ENCODE results near the gene KCNIP1.

The KCNIP1 gene

GRCh38 chr5:170478306-170478705 lies 25.5 kb upstream of the KCNIP1 start:
- Histone ChIP-seq H2BK120ac (ENCODE audit: low read depth, low read length) (no peak overlapping the region), H2BK15ac (replicated peaks; ENCODE audit: low read depth) (no peak overlapping the region), H3K79me2 (ENCODE audit: control insufficient read depth, insufficient read depth, low read length) (no peaks in the 10 kb centered on the region), H2AK5ac (ENCODE audit: low read length) (no peak overlapping the region), H3K36me3 (ENCODE audit: control insufficient read depth, insufficient read depth, low read length) (no peaks in the 10 kb centered on the region), H3K4me3 (ENCODE audit: low read length) (no peak overlapping the region), H4K5ac (ENCODE audit: low read length) (no peak overlapping the region), H3K23ac (ENCODE audit: low read length) (no peak overlapping the region), H3K27ac (ENCODE audit: low read depth, low read length) (no peak overlapping the region), H3K18ac (ENCODE audit: low read length) (no peak overlapping the region), H3K4ac (ENCODE audit: low read depth, low read length) (no peak overlapping the region), H4K8ac (ENCODE audit: low read depth, low read length) (no peak overlapping the region), H3K79me1 (ENCODE audit: low read length) (no peaks in the 10 kb centered on the region), H3K4me2 (ENCODE audit: low read length) (no peak overlapping the region), H2BK5ac (ENCODE audit: low read length) (no peak overlapping the region), H3K4me1 (ENCODE audit: control insufficient read depth, low read depth, low read length) (no peaks in the 10 kb centered on the region), H3K27me3 (ENCODE audit: insufficient read depth, low read length, poor library complexity) (no peaks in the 10 kb centered on the region), H3K56ac (ENCODE audit: low read length) (no peak overlapping the region), H3K9ac (ENCODE audit: low read length) (no peak overlapping the region)
- no peak for DNase-seq
- no CpG with 5 or more reads among the region's 6 CpGs for WGBS (ENCODE audit: extremely low coverage, insufficient coverage, low lambda C conversion rate)

DNA sequence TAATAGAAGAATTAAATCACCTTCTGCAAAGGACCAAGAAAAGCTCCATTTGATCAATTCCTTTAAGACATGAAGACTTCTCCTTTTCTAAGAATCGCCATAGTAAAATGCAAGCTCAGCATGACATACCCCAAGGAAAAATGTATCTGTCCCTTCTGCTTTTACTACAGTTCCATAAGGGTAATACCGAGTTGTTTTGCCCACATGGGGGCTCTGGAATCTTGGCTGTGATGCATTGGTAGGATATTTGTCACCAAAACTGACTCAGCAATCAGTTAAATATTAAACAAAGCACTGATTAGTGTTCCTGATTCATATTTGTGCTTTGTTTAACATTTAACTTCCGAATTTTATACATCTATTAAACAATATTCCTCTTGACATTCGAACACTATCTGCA lies 24.3 kb upstream of the KCNIP1 start:
- no peak overlapping the region for H2BK120ac ChIP-seq (ENCODE audit: low read depth, low read length)
- no peak overlapping the region for H3K56ac ChIP-seq (ENCODE audit: low read length)
- H3K18ac ChIP-seq (ENCODE audit: low read length): no peak overlapping the region
- no peaks in the 10 kb centered on the region for H3K4me1 ChIP-seq (ENCODE audit: control insufficient read depth, low read depth, low read length)
- no peak overlapping the region for H3K4me3 ChIP-seq (ENCODE audit: low read length)
- 100% methylated on average over 2 of the region's 4 CpGs for WGBS (ENCODE audit: extremely low coverage, insufficient coverage, low lambda C conversion rate)
- no peak overlapping the region for H3K9ac ChIP-seq (ENCODE audit: low read length)
- no peak overlapping the region for H3K4me2 ChIP-seq (ENCODE audit: low read length)
- no peak overlapping the region for H3K27ac ChIP-seq (ENCODE audit: low read depth, low read length)
- no peak overlapping the region for H2AK5ac ChIP-seq (ENCODE audit: low read length)
- no peak overlapping the region for H2BK15ac ChIP-seq (replicated peaks; ENCODE audit: low read depth)
- no peak overlapping the region for H4K8ac ChIP-seq (ENCODE audit: low read depth, low read length)
- no peaks in the 10 kb centered on the region for H3K79me2 ChIP-seq (ENCODE audit: control insufficient read depth, insufficient read depth, low read length)
- H2BK5ac ChIP-seq (ENCODE audit: low read length): no peak overlapping the region
- no peaks in the 10 kb centered on the region for H3K36me3 ChIP-seq (ENCODE audit: control insufficient read depth, insufficient read depth, low read length)
- no peak overlapping the region for H3K4ac ChIP-seq (ENCODE audit: low read depth, low read length)
- no peaks in the 10 kb centered on the region for H3K27me3 ChIP-seq (ENCODE audit: insufficient read depth, low read length, poor library complexity)
- H3K23ac ChIP-seq (ENCODE audit: low read length): no peak overlapping the region
- DNase-seq: peak; percentile 81
- no peak overlapping the region for H4K5ac ChIP-seq (ENCODE audit: low read length)
- no peaks in the 10 kb centered on the region for H3K79me1 ChIP-seq (ENCODE audit: low read length)

- DNase-seq: no peak
- H3K18ac ChIP-seq (ENCODE audit: low read length): no peak overlapping the region
- no peak overlapping the region for H3K23ac ChIP-seq (ENCODE audit: low read length)
- H3K56ac ChIP-seq (ENCODE audit: low read length): no peak overlapping the region
- H2BK5ac ChIP-seq (ENCODE audit: low read length): no peak overlapping the region
- no peaks in the 10 kb centered on the region for H3K27me3 ChIP-seq (ENCODE audit: insufficient read depth, low read length, poor library complexity)
- H4K8ac ChIP-seq (ENCODE audit: low read depth, low read length): no peak overlapping the region
- no peaks in the 10 kb centered on the region for H3K79me1 ChIP-seq (ENCODE audit: low read length)
- H2BK15ac ChIP-seq (replicated peaks; ENCODE audit: low read depth): no peak overlapping the region
- H3K36me3 ChIP-seq (ENCODE audit: control insufficient read depth, insufficient read depth, low read length): no peaks in the 10 kb centered on the region
- no peak overlapping the region for H3K27ac ChIP-seq (ENCODE audit: low read depth, low read length)
- H3K79me2 ChIP-seq (ENCODE audit: control insufficient read depth, insufficient read depth, low read length): no peaks in the 10 kb centered on the region
- WGBS (ENCODE audit: extremely low coverage, insufficient coverage, low lambda C conversion rate): no CpG with 5 or more reads among the region's 5 CpGs
- H2AK5ac ChIP-seq (ENCODE audit: low read length): no peak overlapping the region
- H4K5ac ChIP-seq (ENCODE audit: low read length): no peak overlapping the region
- H3K4ac ChIP-seq (ENCODE audit: low read depth, low read length): no peak overlapping the region
- H3K4me3 ChIP-seq (ENCODE audit: low read length): no peak overlapping the region
- no peak overlapping the region for H3K4me2 ChIP-seq (ENCODE audit: low read length)
- no peak overlapping the region for H2BK120ac ChIP-seq (ENCODE audit: low read depth, low read length)
- H3K9ac ChIP-seq (ENCODE audit: low read length): no peak overlapping the region
- no peaks in the 10 kb centered on the region for H3K4me1 ChIP-seq (ENCODE audit: control insufficient read depth, low read depth, low read length)
Observed at GRCh38 chr5:170480260-170480659, 23.6 kb upstream of the KCNIP1 start.

DNA sequence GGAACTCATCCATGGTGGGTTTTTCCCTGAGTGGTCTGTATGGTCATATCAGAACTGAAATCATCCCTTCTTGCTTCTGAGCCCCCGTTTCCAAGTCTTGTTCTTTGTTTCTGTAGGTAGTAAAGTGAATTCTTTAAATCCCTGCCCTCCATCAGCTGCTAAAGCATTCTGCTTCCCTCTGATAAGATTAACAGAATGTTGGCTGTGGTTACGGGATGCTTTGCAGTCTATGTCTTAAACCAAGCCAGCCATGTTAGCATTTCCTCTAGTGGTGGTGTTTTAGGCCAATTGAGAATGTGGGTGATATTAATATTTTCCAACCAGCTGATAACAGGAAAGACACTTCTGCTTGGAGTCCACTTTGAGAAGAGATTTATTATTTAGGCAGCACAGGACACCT lies 22.0 kb upstream of the KCNIP1 start:
- no peak for DNase-seq
- H3K9ac ChIP-seq (ENCODE audit: low read length): no peak overlapping the region
- H3K4me1 ChIP-seq (ENCODE audit: control insufficient read depth, low read depth, low read length): no peaks in the 10 kb centered on the region
- H3K36me3 ChIP-seq (ENCODE audit: control insufficient read depth, insufficient read depth, low read length): no peaks in the 10 kb centered on the region
- H2BK15ac ChIP-seq (replicated peaks; ENCODE audit: low read depth): no peak overlapping the region
- no CpG with 5 or more reads among the region's 2 CpGs for WGBS (ENCODE audit: extremely low coverage, insufficient coverage, low lambda C conversion rate)
- H3K27me3 ChIP-seq (ENCODE audit: insufficient read depth, low read length, poor library complexity): no peaks in the 10 kb centered on the region
- H3K4ac ChIP-seq (ENCODE audit: low read depth, low read length): no peak overlapping the region
- no peak overlapping the region for H3K23ac ChIP-seq (ENCODE audit: low read length)
- no peak overlapping the region for H2AK5ac ChIP-seq (ENCODE audit: low read length)
- H2BK120ac ChIP-seq (ENCODE audit: low read depth, low read length): no peak overlapping the region
- H4K8ac ChIP-seq (ENCODE audit: low read depth, low read length): no peak overlapping the region
- H3K79me2 ChIP-seq (ENCODE audit: control insufficient read depth, insufficient read depth, low read length): no peaks in the 10 kb centered on the region
- no peaks in the 10 kb centered on the region for H3K79me1 ChIP-seq (ENCODE audit: low read length)
- no peak overlapping the region for H3K18ac ChIP-seq (ENCODE audit: low read length)
- H3K27ac ChIP-seq (ENCODE audit: low read depth, low read length): no peak overlapping the region
- no peak overlapping the region for H3K4me2 ChIP-seq (ENCODE audit: low read length)
- no peak overlapping the region for H3K4me3 ChIP-seq (ENCODE audit: low read length)
- H4K5ac ChIP-seq (ENCODE audit: low read length): no peak overlapping the region
- no peak overlapping the region for H3K56ac ChIP-seq (ENCODE audit: low read length)
- no peak overlapping the region for H2BK5ac ChIP-seq (ENCODE audit: low read length)

DNA sequence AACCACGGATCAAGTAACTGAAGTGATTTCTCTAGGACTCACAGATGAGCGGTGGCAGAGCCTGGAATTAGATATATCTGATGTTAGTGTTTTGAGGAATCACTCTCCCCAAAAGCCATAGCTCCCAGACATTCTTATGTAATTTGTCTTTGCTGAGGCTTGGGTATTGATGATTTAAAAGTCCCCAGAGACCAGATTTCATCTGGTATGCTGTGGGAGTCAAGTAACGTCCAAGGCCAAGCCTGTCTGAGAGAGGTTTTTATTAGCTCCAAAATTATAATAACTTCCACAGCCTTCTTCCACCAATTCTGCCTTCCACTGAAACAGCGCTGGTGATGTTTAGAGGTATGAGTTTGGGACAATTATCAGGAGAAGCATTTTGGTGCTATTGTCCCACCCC lies 21.3 kb upstream of the KCNIP1 start:
- Histone ChIP-seq H3K4me2 (ENCODE audit: low read length) (no peak overlapping the region), H3K36me3 (ENCODE audit: control insufficient read depth, insufficient read depth, low read length) (no peaks in the 10 kb centered on the region), H3K4ac (ENCODE audit: low read depth, low read length) (no peak overlapping the region), H4K5ac (ENCODE audit: low read length) (no peak overlapping the region), H2BK120ac (ENCODE audit: low read depth, low read length) (no peak overlapping the region), H3K56ac (ENCODE audit: low read length) (no peak overlapping the region), H3K4me3 (ENCODE audit: low read length) (no peak overlapping the region), H2AK5ac (ENCODE audit: low read length) (no peak overlapping the region), H3K27ac (ENCODE audit: low read depth, low read length) (no peak overlapping the region), H3K79me1 (ENCODE audit: low read length) (no peaks in the 10 kb centered on the region), H4K8ac (ENCODE audit: low read depth, low read length) (no peak overlapping the region), H2BK15ac (replicated peaks; ENCODE audit: low read depth) (no peak overlapping the region), H3K18ac (ENCODE audit: low read length) (no peak overlapping the region), H3K4me1 (ENCODE audit: control insufficient read depth, low read depth, low read length) (no peaks in the 10 kb centered on the region), H3K79me2 (ENCODE audit: control insufficient read depth, insufficient read depth, low read length) (no peaks in the 10 kb centered on the region), H3K9ac (ENCODE audit: low read length) (no peak overlapping the region), H3K23ac (ENCODE audit: low read length) (no peak overlapping the region), H2BK5ac (ENCODE audit: low read length) (no peak overlapping the region), H3K27me3 (ENCODE audit: insufficient read depth, low read length, poor library complexity) (no peaks in the 10 kb centered on the region)
- no peak for DNase-seq
- no CpG with 5 or more reads among the region's 4 CpGs for WGBS (ENCODE audit: extremely low coverage, insufficient coverage, low lambda C conversion rate)

- H2BK120ac ChIP-seq (ENCODE audit: low read depth, low read length): no peak overlapping the region
- H4K8ac ChIP-seq (ENCODE audit: low read depth, low read length): no peak overlapping the region
- no peaks in the 10 kb centered on the region for H3K79me2 ChIP-seq (ENCODE audit: control insufficient read depth, insufficient read depth, low read length)
- no peak overlapping the region for H2BK5ac ChIP-seq (ENCODE audit: low read length)
- H3K4me1 ChIP-seq (ENCODE audit: control insufficient read depth, low read depth, low read length): no peaks in the 10 kb centered on the region
- H3K56ac ChIP-seq (ENCODE audit: low read length): no peak overlapping the region
- no peak overlapping the region for H3K4me2 ChIP-seq (ENCODE audit: low read length)
- H2AK5ac ChIP-seq (ENCODE audit: low read length): no peak overlapping the region
- DNase-seq: peak; percentile 67
- no peak overlapping the region for H3K4ac ChIP-seq (ENCODE audit: low read depth, low read length)
- no peak overlapping the region for H3K23ac ChIP-seq (ENCODE audit: low read length)
- H3K18ac ChIP-seq (ENCODE audit: low read length): no peak overlapping the region
- no peak overlapping the region for H3K27ac ChIP-seq (ENCODE audit: low read depth, low read length)
- no peak overlapping the region for H3K9ac ChIP-seq (ENCODE audit: low read length)
- H4K5ac ChIP-seq (ENCODE audit: low read length): no peak overlapping the region
- no CpG with 5 or more reads among the region's 19 CpGs for WGBS (ENCODE audit: extremely low coverage, insufficient coverage, low lambda C conversion rate)
- H3K36me3 ChIP-seq (ENCODE audit: control insufficient read depth, insufficient read depth, low read length): no peaks in the 10 kb centered on the region
- no peaks in the 10 kb centered on the region for H3K27me3 ChIP-seq (ENCODE audit: insufficient read depth, low read length, poor library complexity)
- no peak overlapping the region for H3K4me3 ChIP-seq (ENCODE audit: low read length)
- no peak overlapping the region for H2BK15ac ChIP-seq (replicated peaks; ENCODE audit: low read depth)
- no peaks in the 10 kb centered on the region for H3K79me1 ChIP-seq (ENCODE audit: low read length)
Observed at GRCh38 chr5:170483701-170484458, 19.9 kb upstream of the KCNIP1 start.
